ENCODE data around the gene KLHL21. TPM values are rescaled to one million over a fixed set of nuclear protein-coding genes. Genes with fewer than 3 reads are reported as not detected.

The KLHL21 gene
- total and polyA plus RNA-seq, 4 donors = 8.7 to 30.4 (median 16.6) TPM

DNA sequence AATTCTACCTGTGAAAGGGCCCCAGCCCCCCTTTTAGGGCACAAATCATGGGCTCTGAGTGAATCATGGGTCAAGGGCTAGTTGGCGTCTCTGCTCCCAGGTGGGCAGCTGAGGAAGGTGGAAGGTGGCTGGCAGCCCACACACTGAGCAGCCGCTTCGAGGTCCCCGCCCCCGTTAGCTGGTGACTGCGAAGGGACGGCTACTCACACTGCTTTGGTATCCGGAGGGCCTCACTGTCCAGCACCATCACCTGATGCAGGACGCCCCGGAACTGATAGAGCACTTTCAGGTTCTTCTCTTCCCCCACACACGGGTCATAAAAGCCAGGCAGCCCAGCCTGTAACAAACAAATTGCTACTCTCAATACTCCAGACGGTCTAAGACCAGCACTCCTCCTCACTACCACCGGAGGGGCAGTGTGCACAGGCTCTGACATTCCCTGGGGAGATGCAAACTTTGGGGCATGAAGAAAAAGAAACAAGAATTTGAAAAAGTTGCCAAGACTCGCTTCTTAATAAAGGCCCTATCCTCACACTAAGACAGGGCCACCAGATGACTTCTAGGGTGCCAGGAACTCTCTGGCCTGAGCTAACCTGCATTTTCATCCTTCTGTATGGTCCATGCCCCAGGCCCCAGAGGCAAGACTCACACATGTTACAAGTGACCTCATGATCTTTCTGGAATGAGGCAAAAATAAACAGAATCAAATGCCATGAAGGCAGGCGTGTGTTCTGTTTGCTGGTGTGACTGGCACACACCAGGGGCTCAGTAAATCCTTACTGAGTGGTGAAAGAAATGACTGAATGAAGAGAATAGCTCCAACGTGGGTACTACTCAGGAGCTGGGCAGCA, 33.5 kb upstream of the KLHL21 start:
- TF ChIP-seq EGR1 (IDR thresholded peaks at IDR 0.05; ENCODE audit: low read depth in 2 of 2) (no peak), YY1 (IDR thresholded peaks at IDR 0.05) (no peak), TAF1 (conservative IDR thresholded peaks at IDR 0.05) (no peak), NR2F2 (IDR thresholded peaks at IDR 0.05) (no peak), HNF4G (IDR thresholded peaks at IDR 0.05) (no peak)
- WGBS = 86% methylated on average over 16 of the region's 16 CpGs
- Histone ChIP-seq H3K36me3 (ENCODE audit: control insufficient read depth in 4 of 4, insufficient read depth in 3 of 4, low read depth in 1 of 4, low read length in 3 of 4) (peaks cover 25 to 69% (median 40%) of the 10 kb centered on the region in 4 donors), H3K4me1 (ENCODE audit: control insufficient read depth in 4 of 4, insufficient read depth in 4 of 4, low read length in 3 of 4) (no peaks in the 10 kb centered on the region), H3K4me3 (ENCODE audit: low read depth in 1 of 3, low read length in 3 of 3) (no peak overlapping the region), H3K9ac (ENCODE audit: low read depth in 1 of 2, low read length in 2 of 2) (no peak overlapping the region), H3K27me3 (ENCODE audit: control insufficient read depth in 4 of 4, insufficient read depth in 4 of 4, low read length in 3 of 4) (no peaks in the 10 kb centered on the region), H3K27ac (ENCODE audit: low read depth in 1 of 2, low read length in 2 of 2) (no peak overlapping the region), H3K9me3 (ENCODE audit: control insufficient read depth in 4 of 4, low read length in 3 of 4) (no peaks in the 10 kb centered on the region)
- no peak for DNase-seq (ENCODE audit: low spot score)

DNA sequence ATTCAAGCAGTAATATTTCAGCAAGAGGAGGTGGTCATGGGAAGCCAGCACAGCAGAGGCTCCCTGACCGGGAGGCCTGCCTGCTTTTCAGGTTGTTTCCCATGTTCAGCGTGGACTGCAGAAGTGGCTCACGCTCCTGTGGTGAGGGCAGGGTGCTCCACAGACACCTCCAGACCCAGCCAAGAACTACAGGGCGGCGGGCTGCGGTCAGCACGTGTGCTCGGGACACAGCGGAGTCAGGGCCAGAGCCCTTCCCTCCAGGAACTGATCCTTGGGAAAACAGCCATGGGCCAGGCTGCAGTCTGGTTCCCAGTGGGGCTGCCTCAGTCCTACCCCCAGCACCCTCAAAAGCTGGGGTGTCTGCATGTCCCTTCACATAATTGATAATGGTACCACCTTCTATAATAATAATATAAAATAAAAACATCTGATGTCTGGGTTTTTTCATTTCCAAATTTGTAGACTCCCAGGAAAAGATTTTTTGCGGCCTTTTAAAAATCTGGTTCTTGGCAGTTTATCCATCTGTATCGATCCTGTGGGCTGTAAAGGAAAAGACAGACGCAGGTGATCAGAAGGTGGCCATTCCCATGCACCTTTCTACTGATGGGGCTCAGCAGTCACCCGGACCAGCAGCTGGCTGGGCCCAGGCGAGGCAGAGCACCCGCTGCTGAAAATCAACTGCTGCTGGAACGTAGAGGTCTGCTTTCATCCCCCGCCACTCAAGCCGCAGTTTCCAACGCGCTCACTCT, 32.7 kb upstream of the KLHL21 start:
- H3K27ac ChIP-seq (ENCODE audit: low read depth in 1 of 2, low read length in 2 of 2) = no peak overlapping the region
- no peaks in the 10 kb centered on the region for H3K4me1 ChIP-seq (ENCODE audit: control insufficient read depth in 4 of 4, insufficient read depth in 4 of 4, low read length in 3 of 4)
- no peak overlapping the region for H3K9ac ChIP-seq (ENCODE audit: low read depth in 1 of 2, low read length in 2 of 2)
- H3K27me3 ChIP-seq (ENCODE audit: control insufficient read depth in 4 of 4, insufficient read depth in 4 of 4, low read length in 3 of 4) = no peaks in the 10 kb centered on the region
- no peak overlapping the region for H3K4me3 ChIP-seq (ENCODE audit: low read depth in 1 of 3, low read length in 3 of 3)
- TF ChIP-seq RAD21 (IDR thresholded peaks at IDR 0.05) = no peak
- TF ChIP-seq, protein P1, sequence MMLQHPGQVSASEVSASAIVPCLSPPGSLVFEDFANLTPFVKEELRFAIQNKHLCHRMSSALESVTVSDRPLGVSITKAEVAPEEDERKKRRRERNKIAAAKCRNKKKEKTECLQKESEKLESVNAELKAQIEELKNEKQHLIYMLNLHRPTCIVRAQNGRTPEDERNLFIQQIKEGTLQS (IDR thresholded peaks at IDR 0.05) = no peak
- TF ChIP-seq YY1 (IDR thresholded peaks at IDR 0.05) = no peak
- TF ChIP-seq TAF1 (conservative IDR thresholded peaks at IDR 0.05) = no peak
- TF ChIP-seq HNF4G (IDR thresholded peaks at IDR 0.05) = no peak
- no peak for TF ChIP-seq FOXA1 (IDR thresholded peaks at IDR 0.05)
- TF ChIP-seq, protein P2, sequence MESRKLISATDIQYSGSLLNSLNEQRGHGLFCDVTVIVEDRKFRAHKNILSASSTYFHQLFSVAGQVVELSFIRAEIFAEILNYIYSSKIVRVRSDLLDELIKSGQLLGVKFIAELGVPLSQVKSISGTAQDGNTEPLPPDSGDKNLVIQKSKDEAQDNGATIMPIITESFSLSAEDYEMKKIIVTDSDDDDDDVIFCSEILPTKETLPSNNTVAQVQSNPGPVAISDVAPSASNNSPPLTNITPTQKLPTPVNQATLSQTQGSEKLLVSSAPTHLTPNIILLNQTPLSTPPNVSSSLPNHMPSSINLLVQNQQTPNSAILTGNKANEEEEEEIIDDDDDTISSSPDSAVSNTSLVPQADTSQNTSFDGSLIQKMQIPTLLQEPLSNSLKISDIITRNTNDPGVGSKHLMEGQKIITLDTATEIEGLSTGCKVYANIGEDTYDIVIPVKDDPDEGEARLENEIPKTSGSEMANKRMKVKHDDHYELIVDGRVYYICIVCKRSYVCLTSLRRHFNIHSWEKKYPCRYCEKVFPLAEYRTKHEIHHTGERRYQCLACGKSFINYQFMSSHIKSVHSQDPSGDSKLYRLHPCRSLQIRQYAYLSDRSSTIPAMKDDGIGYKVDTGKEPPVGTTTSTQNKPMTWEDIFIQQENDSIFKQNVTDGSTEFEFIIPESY (IDR thresholded peaks at IDR 0.05) = no peak
- TF ChIP-seq, protein P3, sequence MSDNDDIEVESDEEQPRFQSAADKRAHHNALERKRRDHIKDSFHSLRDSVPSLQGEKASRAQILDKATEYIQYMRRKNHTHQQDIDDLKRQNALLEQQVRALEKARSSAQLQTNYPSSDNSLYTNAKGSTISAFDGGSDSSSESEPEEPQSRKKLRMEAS (IDR thresholded peaks at IDR 0.05) = no peak
- TF ChIP-seq, protein P4, sequence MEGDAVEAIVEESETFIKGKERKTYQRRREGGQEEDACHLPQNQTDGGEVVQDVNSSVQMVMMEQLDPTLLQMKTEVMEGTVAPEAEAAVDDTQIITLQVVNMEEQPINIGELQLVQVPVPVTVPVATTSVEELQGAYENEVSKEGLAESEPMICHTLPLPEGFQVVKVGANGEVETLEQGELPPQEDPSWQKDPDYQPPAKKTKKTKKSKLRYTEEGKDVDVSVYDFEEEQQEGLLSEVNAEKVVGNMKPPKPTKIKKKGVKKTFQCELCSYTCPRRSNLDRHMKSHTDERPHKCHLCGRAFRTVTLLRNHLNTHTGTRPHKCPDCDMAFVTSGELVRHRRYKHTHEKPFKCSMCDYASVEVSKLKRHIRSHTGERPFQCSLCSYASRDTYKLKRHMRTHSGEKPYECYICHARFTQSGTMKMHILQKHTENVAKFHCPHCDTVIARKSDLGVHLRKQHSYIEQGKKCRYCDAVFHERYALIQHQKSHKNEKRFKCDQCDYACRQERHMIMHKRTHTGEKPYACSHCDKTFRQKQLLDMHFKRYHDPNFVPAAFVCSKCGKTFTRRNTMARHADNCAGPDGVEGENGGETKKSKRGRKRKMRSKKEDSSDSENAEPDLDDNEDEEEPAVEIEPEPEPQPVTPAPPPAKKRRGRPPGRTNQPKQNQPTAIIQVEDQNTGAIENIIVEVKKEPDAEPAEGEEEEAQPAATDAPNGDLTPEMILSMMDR (IDR thresholded peaks at IDR 0.05; ENCODE audit: low read depth, low read length, missing input control) = no peak
- no peak for TF ChIP-seq HNF4A (conservative IDR thresholded peaks at IDR 0.05)
- TF ChIP-seq JUND (IDR thresholded peaks at IDR 0.05) = no peak
- no peak for TF ChIP-seq NR2F2 (IDR thresholded peaks at IDR 0.05)
- no peak for TF ChIP-seq FOXA2 (IDR thresholded peaks at IDR 0.05)
- no peak for TF ChIP-seq SP1 (IDR thresholded peaks at IDR 0.05)
- no peak for TF ChIP-seq GABPA (IDR thresholded peaks at IDR 0.05 in 1 of 2, conservative IDR thresholded peaks at IDR 0.05 in 1 of 2)
- TF ChIP-seq EGR1 (IDR thresholded peaks at IDR 0.05; ENCODE audit: low read depth in 2 of 2) = no peak
- TF ChIP-seq, protein P5, sequence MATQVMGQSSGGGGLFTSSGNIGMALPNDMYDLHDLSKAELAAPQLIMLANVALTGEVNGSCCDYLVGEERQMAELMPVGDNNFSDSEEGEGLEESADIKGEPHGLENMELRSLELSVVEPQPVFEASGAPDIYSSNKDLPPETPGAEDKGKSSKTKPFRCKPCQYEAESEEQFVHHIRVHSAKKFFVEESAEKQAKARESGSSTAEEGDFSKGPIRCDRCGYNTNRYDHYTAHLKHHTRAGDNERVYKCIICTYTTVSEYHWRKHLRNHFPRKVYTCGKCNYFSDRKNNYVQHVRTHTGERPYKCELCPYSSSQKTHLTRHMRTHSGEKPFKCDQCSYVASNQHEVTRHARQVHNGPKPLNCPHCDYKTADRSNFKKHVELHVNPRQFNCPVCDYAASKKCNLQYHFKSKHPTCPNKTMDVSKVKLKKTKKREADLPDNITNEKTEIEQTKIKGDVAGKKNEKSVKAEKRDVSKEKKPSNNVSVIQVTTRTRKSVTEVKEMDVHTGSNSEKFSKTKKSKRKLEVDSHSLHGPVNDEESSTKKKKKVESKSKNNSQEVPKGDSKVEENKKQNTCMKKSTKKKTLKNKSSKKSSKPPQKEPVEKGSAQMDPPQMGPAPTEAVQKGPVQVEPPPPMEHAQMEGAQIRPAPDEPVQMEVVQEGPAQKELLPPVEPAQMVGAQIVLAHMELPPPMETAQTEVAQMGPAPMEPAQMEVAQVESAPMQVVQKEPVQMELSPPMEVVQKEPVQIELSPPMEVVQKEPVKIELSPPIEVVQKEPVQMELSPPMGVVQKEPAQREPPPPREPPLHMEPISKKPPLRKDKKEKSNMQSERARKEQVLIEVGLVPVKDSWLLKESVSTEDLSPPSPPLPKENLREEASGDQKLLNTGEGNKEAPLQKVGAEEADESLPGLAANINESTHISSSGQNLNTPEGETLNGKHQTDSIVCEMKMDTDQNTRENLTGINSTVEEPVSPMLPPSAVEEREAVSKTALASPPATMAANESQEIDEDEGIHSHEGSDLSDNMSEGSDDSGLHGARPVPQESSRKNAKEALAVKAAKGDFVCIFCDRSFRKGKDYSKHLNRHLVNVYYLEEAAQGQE (IDR thresholded peaks at IDR 0.05) = no peak
- TF ChIP-seq RXRA (IDR thresholded peaks at IDR 0.05) = no peak
- peaks cover 25 to 70% (median 39%) of the 10 kb centered on the region in 4 donors for H3K36me3 ChIP-seq (ENCODE audit: control insufficient read depth in 4 of 4, insufficient read depth in 3 of 4, low read depth in 1 of 4, low read length in 3 of 4)
- 92% methylated on average over 20 of the region's 20 CpGs for WGBS
- no peak for DNase-seq (ENCODE audit: low spot score)
- no peaks in the 10 kb centered on the region for H3K9me3 ChIP-seq (ENCODE audit: control insufficient read depth in 4 of 4, low read length in 3 of 4)
